GM19468 (cell line): ENCODE results near the gene ASB10.

Experiments
- ATAC-seq: cut with Tn5 transposase; IDR thresholded peaks from one replicate; pipeline ENCODE4 v1.9.1; 2021; ENCODE audit warnings: mild to moderate bottlenecking, moderate library complexity, moderate number of reproducible peaks; ENCODE audit not compliant: unreplicated experiment; ENCODE audit errors: extremely low read depth

Gene ASB10

DNA sequence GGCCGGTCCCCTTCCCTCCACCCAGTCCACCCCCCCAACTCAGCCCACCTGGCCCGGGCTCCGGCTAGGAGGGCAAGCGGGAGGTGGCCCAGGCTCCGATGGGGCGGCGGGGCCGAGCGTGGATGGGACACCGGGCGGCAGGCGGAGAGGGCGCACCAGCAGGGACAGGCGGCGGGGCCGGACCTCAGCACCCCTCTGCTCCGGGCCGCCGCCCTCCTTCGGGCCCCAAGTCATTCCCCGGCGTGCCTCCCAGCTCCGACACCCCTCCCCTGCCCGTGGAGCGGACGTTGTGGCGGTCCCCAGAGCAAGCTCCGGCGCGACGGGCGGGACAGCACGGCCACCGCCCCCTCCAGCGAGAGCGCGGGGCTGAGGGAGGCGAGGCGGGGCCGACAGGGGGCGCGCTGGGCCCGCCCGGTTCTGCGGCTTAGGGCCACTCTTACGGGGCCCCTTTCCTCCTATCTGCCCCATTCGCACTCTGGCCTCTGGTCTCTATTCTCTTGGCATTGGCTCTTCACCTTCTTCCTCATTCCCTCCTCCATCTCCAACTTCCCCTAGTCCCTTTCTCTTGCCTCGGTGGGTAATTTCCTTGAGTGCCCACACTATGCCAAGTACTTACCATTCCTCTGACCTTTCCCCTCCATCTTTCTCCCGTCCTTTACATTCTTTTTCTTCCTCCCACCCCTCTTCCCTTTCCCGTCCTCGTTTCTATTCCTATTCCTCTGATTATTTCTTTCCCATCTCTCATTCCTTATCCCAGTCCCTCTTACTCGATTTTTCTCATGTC is 18.9 kb downstream of the ASB10 start:
- ATAC-seq, result no peak

DNA sequence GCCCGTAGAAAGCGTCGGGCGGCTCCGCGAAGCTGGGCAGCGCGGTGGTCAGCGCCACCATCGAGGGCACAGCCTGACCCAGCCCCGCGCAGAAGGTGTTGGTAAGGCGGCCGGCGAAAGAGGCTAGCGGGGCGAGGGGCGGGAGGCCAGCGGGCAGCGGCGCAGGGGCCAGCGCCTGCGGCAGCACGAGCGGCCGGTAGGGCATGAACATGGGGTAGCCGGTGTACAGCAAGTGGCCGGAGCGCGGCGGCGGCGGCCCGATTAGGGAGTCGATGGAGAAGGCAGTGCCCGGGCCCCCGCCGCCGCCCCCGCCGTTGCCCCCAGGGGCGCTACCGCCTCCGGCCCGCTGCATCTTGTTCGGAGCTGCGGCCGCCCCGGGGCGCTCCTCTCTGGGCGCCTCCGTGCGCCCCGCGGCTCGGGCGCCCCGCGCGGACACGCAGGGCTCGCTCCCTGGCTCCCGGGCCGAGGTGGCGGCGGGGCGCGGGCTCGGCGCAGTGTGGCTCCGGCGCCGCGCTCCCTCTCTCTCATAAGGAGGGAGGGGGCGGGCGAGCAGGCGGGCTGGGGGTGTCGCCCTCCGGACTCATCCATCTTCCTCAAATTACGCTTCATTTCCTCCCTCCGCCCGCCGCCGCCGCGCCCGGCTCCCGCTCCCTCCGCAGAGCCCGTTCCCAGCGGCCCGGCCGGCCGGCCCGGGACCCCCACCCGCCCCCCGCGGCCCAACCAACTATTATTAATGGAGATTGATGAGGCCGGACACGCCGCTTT is 19.7 kb downstream of the ASB10 start, which contains the start of gene GBX1:
TSS of gene GBX1 (minus strand) at position 498 of the 765 bp plus-strand sequence. CDS start at position 352, 146 bp downstream.
- no peak for ATAC-seq

DNA sequence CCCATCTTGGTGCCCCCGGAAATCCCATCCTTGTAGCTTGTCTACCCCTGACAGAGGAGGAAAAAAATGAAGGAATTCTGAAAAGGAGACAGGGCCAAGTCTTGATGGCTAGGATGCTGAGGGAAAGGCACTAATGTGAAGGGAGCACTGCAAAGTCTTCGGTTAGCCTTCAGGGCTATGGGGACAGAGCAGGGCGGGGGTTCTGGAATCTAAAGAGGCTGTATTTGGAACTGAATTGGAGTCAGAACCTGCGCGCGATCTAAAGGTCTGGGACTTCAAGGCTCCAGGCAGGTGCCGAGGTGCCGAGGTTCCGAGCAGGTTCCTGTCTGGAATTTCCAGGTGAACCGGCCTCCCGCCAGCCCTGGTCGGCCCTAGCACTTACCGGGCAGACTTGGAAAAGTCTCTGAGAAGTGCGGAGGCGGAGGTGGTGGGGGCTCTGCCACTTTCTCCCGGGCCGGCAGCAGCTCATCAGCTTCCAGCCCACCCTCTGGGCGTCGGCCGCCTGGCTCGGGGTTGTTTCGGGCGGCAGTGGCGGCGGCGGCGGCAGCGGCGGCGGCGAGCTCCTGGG is 20.3 kb downstream of the ASB10 start:
- no peak for ATAC-seq

DNA sequence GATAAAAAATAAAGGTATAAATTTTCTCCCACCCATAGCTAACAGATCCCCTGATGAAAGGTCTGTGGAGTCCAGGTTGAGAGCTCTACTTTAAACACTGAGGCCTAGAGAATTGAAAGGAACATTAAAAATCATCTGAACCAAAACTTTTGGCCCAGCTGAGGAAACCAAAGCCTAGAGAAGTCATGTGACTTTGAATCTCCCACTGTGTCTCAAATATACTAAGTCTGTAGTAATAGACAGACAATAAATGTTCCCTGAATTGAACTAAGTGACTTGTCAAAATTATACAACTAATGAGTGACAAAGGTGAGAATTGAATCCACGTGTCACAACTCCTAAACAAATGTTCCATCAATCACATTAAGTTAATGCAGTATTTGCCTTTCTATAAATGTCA is 25.3 kb downstream of the ASB10 start:
- no peak for ATAC-seq

DNA sequence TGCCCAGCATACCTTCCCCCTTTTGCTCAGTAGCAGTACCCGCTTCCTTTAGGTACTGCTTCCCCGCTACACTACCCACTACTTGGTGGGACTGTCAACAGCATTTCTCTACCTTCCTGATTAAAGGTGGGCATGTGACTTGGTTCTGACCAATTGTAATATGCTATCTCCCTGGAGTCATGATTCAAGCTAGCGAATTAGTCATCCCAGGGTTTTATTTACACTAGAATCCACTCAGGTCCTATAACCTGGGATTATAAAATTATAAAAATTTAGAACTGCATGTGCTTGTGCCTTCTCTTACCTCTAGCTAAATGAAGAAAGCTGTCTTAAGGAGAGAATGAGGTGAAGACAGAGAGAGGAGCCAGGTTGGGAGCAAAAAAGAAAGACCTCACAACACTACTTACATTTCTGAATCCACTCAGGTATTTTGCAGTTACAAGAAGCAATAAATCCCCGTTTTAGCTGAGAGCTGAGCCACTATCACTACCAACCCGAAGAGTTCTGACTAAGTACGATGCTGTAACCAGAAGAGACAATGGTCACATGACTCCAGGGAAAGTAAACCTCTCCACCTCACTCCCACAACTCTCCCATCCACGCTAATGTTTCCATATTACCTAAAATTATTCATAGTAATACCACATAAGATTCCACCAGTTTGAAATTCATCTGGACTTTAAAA is 29.3 kb downstream of the ASB10 start:
- ATAC-seq, result no peak

DNA sequence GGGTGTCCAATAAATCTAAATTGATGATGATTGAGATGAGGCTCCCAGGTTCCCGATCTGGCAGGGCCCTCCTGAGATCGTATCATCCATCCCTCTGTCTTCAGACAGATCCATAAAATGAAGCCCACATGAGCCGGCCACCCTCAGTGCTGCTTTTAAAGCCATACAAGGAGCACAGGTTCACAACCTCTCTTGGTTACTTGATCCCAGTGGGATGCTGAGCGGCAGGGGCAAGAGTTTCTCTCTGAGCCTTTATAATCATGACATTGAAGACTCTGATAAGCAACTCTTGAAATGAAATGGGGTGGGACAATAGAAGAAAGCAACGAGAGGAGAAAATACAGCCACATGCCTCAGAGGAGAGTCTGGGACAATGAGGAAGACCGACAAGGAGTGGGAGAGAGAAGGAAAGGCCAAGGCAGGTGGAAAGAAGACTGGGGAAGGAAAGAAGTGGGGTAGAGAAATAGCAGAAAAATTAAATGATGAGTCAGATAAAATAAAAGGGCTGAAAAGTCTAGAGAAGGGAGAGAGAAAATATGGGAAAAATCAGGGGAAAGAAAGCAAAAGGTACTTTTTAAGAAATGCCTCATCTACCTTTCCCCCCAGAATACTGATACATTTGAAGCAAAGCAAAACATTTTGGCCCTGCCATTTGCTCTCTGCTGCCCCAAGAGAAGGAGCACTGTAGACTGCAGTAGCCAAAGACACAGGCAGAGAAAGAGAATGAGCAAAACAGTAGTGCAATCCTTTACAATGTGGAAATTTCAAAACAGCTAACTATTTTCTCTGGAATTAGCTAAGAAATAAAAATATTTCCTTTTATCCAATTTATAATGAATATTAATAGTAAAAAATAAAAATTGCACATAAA is 34.2 kb downstream of the ASB10 start:
- no peak for ATAC-seq

DNA sequence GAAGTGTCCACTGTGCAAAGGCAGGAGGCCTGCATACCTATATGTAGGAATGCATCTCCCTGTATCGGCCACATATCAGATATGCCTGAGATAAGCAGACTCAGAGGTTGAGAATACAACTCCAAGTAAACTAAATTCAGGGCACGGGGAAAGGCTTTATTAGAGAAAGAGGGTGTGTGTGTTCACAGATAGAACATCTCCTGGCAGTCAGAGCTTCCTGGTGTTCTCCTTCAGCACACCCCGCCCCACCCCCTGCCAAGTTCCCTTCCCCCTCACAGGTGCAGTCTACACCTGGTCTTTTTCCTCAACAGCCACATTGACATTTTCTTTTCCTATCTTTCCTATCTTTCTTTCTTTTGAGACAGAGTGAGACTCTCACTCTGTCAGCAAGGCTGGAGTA is 36.7 kb downstream of the ASB10 start:
- no peak for ATAC-seq

DNA sequence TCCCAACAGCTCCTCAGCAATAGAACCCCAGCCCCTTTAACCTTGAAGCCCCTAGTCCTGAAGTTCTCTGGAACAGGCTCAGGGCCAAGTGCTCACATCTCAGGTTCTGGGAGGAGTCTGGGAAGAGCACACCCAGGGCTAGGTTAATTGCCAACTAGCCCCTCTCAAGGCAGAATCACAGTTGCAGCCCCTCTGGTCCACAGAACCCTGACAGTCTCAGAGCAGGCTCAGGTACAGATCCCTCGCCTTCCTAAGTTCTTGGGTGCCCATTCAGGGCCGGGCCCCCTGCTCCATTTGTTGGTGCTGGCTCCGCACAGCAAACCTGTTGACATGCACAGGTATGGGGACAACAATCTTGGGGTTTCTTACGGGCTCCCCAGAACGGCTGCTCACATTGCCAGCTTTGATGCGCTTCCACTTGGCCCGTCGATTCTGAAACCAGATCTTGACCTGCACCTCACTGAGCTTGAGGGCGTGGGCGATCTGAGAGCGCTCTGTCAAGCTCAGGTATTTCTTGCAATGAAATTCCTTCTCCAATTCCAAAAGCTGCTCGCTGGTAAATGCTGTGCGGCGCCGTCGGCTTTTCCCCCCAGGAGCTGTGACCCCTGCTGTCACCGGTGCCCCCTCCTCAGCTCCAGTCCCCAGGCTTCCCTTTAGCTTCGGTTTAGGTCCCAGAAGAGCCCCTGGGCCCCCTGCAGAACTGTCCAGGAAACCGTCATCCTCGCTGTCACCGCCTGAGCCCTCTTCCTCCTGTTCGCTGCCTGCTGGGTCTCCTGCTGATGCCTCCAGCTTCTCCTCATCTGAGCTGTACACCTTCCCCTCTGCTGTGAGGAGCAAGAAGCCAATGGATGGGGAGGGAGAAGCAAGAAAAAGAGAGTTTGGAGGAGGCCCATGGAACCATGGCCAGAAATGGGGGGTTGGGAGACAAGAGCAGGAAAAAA is 38.5 kb downstream of the ASB10 start:
- no peak for ATAC-seq

DNA sequence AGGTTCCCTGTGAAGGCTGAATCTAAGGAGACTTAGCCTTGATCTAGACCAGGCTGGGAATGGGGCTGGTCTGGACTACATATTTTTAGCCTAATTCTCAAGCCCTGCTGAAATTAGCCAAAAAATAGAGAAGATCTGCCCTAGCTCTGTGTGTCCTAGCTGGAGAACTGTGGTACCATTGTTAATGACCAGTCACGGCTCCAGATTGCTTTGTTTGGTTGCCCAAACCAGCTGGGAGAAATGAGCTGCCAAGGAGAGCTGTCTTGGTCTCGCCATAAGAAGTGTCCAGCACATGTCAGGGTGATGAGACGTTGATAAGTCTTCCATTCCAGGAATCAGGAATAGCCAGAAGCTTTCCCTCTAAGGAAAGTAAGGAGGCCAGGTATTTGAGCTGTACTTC is 40.3 kb downstream of the ASB10 start:
- ATAC-seq, result no peak

DNA sequence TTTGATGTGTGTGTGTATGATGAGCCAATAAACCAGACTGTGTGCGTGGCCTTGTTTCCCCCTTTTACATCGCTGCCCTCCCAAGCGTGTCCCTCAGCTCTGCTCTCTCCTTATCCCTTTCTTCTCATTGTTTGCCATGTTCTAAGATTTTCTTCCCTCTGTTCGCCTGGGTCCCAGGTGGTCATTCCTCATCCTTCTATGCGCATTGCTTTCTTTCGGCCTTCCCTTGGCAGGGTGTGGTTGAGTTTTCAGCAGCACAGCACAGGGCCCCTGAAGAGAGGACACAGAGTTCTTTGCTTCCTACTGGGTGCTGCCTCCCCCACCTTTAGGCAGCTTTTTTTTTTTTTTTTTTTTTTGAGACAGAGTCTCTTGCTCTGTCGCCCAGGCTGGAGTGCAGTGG is 42.7 kb downstream of the ASB10 start:
- no peak for ATAC-seq

DNA sequence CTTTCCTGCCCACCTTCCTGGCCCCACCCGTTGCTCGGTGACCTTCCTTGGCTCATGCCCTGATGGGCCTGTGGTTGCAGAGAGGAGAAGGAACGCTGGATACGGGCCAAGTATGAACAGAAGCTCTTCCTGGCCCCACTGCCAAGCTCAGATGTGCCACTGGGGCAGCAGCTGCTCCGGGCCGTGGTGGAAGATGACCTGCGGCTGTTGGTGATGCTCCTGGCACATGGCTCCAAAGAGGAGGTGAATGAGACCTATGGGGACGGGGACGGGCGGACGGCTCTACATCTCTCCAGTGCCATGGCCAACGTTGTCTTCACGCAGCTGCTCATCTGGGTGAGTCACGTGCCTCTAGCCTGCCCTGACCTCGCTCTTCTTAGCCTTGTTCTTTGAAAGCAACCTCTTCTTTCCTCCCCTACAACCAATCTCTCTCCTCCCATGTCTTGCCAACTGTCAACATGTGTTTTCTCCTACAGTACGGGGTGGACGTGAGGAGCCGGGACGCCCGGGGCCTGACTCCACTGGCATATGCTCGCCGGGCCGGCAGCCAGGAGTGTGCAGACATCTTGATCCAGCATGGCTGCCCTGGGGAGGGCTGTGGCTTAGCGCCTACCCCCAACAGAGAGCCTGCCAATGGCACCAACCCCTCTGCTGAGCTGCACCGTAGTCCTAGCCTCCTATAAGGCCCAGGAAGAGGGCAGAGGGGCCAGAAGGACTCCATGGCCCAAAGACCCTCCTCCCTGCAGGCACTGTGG is 43.6 kb downstream of the ASB10 start:
- ATAC-seq, result no peak

DNA sequence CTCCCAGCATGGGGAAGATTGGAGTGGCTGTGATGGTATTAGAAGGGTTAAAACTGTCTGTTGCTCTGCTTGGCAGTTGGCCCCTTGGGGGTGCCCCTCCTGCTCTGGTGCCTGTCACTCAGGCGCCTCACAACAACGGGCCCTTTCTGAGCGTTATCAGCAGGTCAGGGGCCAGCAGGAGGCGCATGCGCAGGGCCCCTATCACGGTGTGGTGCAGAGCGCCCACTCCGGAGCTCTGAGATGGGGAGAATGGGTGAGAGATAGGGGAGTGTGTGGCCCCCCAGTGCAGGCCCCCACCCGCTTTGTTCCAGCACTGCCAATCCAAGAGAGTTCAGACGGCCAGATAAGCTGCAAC is 44.4 kb downstream of the ASB10 start:
- no peak for ATAC-seq

DNA sequence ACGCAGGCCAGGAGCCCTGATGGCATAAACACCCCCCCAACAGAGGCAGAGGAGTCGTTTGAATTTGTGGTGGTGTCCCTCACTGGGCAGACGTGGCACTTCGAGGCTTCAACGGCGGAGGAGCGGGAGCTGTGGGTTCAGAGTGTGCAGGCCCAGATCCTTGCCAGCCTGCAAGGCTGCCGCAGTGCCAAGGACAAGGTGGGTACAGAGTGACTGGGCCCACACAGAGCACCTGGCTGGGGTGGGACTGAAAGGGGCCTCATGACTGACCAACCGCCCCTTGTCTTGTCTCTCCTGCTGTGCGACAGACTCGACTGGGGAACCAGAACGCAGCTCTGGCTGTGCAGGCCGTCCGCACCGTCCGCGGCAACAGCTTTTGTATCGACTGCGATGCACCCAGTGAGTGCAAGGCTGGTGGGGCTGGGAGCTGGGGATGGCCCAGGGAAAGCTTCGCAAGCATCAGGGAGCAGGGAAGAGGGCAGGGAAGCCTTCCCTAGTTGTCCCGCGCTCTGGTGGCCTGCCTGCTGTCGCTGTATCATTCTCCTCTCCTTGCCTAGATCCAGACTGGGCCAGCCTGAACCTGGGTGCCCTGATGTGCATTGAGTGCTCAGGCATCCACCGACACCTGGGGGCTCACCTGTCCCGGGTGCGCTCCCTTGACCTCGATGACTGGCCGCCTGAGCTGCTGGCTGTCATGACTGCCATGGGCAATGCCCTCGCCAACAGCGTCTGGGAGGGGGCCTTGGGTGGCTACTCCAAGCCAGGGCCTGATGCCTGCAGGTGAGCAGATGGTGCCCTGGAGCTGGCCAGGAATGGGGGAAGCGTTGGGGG is 45.0 kb downstream of the ASB10 start:
- no peak for ATAC-seq

DNA sequence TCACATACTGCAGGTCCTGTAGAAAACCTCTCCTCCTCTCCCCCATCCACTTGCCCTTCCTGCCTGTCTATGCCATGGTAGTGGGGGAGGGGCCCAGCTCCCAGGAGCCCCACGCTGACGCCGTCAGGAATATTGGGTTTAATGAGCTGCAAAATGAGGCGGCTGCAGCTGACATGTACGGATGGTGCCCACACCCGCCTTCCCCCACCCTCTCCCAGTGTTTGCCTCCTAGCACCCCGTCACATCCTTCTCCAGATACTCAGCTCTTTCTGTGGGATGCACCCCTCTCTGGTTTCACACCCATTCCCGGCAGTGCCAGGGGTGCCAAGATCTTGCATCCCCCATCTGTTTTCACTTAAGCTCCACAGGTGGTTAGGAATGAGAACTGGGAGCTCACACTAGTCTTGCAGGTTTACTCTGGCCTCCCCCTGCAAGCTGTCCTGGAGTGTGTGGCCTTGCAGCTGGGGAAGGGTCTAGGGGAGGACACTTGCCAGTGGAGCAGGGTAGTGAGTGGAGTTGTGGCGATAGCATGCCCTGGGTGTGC is 45.7 kb downstream of the ASB10 start:
- ATAC-seq, result no peak

DNA sequence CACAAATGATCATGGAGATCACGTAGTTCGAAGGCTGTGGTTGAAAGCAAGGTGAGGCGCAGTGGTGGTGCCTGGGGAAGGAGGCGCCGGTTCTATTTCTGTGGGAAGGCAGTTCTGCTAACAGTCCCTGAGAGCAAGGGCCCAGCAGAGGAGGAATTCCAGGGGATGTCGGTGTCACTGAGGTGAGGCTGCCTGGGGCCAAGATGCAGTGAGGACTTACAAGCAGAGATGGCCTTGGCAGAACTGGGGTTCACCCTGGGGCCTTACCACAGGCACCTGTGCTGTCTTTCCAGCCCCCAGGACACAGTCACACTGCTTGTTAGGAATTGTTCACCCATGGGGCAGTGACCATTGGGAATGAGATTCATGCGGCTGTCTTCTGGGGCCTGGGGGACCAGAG is 46.2 kb downstream of the ASB10 start:
- ATAC-seq, result no peak

DNA sequence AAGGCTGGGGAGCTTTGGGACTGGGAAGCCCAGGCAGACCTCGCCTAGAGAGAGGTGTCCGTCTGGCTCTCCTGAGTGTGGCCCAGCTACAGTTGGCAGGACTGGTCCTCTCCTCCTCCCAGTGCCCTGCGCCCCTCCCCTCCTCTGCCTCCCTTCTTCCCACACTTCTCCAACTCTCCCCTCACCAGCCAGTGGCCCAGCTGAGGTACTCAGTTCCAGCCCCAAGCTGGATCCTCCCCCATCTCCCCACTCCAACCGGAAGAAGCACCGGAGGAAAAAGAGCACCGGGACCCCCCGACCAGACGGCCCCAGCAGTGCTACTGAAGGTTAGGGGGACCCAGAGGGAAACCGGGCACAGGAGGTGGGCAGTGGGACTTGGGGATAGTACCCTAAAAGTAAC is 47.3 kb downstream of the ASB10 start:
- ATAC-seq, result no peak
